Measurements from ENCODE around the gene WDR70.

Gene WDR70

GRCh38 chr5:37704406-37704805 is 325.3 kb downstream of the WDR70 start:
- Histone ChIP-seq H3K9ac (ENCODE audit: low read length in 2 of 2) (no peak overlapping the region), H3K4me3 (ENCODE audit: low read length in 2 of 2) (no peak overlapping the region), H3K36me3 (ENCODE audit: control insufficient read depth in 2 of 2, insufficient read depth in 2 of 2, low read length in 2 of 2) (peaks cover 0 to 3% of the 10 kb centered on the region in 2 donors), H3K4me1 (ENCODE audit: control insufficient read depth, insufficient read depth, low read length) (no peaks in the 10 kb centered on the region), H3K9me3 (ENCODE audit: control insufficient read depth in 2 of 2, low read length in 2 of 2) (no peaks in the 10 kb centered on the region), H3K27ac (ENCODE audit: low read length) (no peak overlapping the region), H3K27me3 (ENCODE audit: control insufficient read depth in 1 of 2, insufficient read depth in 2 of 2, low read length in 2 of 2) (no peaks in the 10 kb centered on the region)

DNA sequence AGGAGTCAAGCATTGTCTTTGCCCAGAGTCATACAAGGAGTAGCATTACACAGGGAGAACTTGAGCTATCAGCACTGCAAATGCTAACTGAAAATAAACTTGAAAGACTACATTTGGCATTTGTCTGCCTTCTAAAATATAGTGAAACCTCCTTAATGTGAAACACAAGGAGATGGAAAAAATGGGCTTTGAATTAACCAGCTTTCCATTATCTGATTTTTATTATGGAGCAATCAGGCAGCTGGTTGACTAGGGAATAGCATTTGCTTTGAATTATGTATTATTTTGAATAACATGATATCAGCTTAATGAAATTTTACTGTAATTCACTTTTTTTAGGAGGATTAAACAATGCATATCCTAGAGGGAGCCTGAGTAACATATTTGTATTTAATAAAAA is 329.9 kb downstream of the WDR70 start:
- H3K27ac ChIP-seq (ENCODE audit: low read length) = no peak overlapping the region
- H3K4me3 ChIP-seq (ENCODE audit: low read length in 2 of 2) = no peak overlapping the region
- no peaks in the 10 kb centered on the region for H3K36me3 ChIP-seq (ENCODE audit: control insufficient read depth in 2 of 2, insufficient read depth in 2 of 2, low read length in 2 of 2)
- no peaks in the 10 kb centered on the region for H3K9me3 ChIP-seq (ENCODE audit: control insufficient read depth in 2 of 2, low read length in 2 of 2)
- H3K9ac ChIP-seq (ENCODE audit: low read length in 2 of 2) = no peak overlapping the region
- H3K4me1 ChIP-seq (ENCODE audit: control insufficient read depth, insufficient read depth, low read length) = no peaks in the 10 kb centered on the region
- no peaks in the 10 kb centered on the region for H3K27me3 ChIP-seq (ENCODE audit: control insufficient read depth in 1 of 2, insufficient read depth in 2 of 2, low read length in 2 of 2)

GRCh38 chr5:37710965-37711364 is 331.8 kb downstream of the WDR70 start:
- Histone ChIP-seq H3K9me3 (ENCODE audit: control insufficient read depth in 2 of 2, low read length in 2 of 2) (no peaks in the 10 kb centered on the region), H3K4me3 (ENCODE audit: low read length in 2 of 2) (no peak overlapping the region), H3K27ac (ENCODE audit: low read length) (no peak overlapping the region), H3K36me3 (ENCODE audit: control insufficient read depth in 2 of 2, insufficient read depth in 2 of 2, low read length in 2 of 2) (no peaks in the 10 kb centered on the region), H3K27me3 (ENCODE audit: control insufficient read depth in 1 of 2, insufficient read depth in 2 of 2, low read length in 2 of 2) (no peaks in the 10 kb centered on the region), H3K4me1 (ENCODE audit: control insufficient read depth, insufficient read depth, low read length) (no peaks in the 10 kb centered on the region), H3K9ac (ENCODE audit: low read length in 2 of 2) (no peak overlapping the region)

DNA sequence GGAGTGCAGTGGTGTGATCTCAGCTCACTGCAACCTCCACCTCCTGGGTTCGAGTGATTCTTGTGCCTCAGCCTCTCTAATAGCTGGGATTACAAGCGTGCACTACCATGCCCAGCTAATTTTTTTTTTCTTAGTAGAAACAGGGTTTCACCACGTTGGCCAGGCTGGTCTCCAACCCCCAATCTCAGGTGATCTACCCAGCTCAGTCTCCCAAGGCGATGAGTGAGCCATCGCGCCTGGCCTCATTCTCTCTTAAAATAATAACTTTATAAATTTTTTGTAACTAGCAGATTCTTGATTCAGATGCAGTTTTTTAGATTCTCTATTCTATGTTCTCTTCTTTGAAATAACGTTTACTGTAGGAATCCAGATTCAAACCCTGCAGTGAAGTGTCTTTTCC is 333.6 kb downstream of the WDR70 start:
- H3K27ac ChIP-seq (ENCODE audit: low read length) = no peak overlapping the region
- H3K4me3 ChIP-seq (ENCODE audit: low read length in 2 of 2) = no peak overlapping the region
- H3K9me3 ChIP-seq (ENCODE audit: control insufficient read depth in 2 of 2, low read length in 2 of 2) = no peaks in the 10 kb centered on the region
- H3K9ac ChIP-seq (ENCODE audit: low read length in 2 of 2) = no peak overlapping the region
- H3K4me1 ChIP-seq (ENCODE audit: control insufficient read depth, insufficient read depth, low read length) = no peaks in the 10 kb centered on the region
- H3K36me3 ChIP-seq (ENCODE audit: control insufficient read depth in 2 of 2, insufficient read depth in 2 of 2, low read length in 2 of 2) = no peaks in the 10 kb centered on the region
- H3K27me3 ChIP-seq (ENCODE audit: control insufficient read depth in 1 of 2, insufficient read depth in 2 of 2, low read length in 2 of 2) = no peaks in the 10 kb centered on the region

DNA sequence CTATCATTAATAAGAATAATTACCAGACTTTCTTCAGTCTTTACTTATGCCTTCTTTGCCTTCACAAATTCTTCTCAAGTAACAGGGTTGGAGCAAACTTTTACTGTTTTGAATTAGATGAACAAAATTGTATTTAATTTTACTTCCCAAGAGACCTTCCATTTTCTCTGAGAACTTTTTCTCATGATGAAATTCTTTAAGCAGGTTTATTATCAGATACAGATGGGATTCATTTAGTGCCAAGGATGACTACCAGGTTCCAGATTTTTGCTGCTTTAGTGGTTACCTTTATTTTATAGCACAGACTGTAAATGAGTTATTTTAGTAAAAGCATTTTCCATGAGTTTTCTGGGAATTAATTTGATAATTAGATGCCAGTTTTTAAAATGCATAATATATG is 335.6 kb downstream of the WDR70 start:
- Histone ChIP-seq H3K9ac (ENCODE audit: low read length in 2 of 2) (no peak overlapping the region), H3K36me3 (ENCODE audit: control insufficient read depth in 2 of 2, insufficient read depth in 2 of 2, low read length in 2 of 2) (no peaks in the 10 kb centered on the region), H3K27me3 (ENCODE audit: control insufficient read depth in 1 of 2, insufficient read depth in 2 of 2, low read length in 2 of 2) (no peaks in the 10 kb centered on the region), H3K27ac (ENCODE audit: low read length) (no peak overlapping the region), H3K4me3 (ENCODE audit: low read length in 2 of 2) (no peak overlapping the region), H3K9me3 (ENCODE audit: control insufficient read depth in 2 of 2, low read length in 2 of 2) (no peaks in the 10 kb centered on the region), H3K4me1 (ENCODE audit: control insufficient read depth, insufficient read depth, low read length) (peaks cover 4% of the 10 kb centered on the region)

GRCh38 chr5:37715361-37715760 is 336.2 kb downstream of the WDR70 start:
- H3K27me3 ChIP-seq (ENCODE audit: control insufficient read depth in 1 of 2, insufficient read depth in 2 of 2, low read length in 2 of 2) = no peaks in the 10 kb centered on the region
- no peak overlapping the region for H3K27ac ChIP-seq (ENCODE audit: low read length)
- H3K4me1 ChIP-seq (ENCODE audit: control insufficient read depth, insufficient read depth, low read length) = peaks cover 4% of the 10 kb centered on the region
- no peaks in the 10 kb centered on the region for H3K36me3 ChIP-seq (ENCODE audit: control insufficient read depth in 2 of 2, insufficient read depth in 2 of 2, low read length in 2 of 2)
- no peak overlapping the region for H3K4me3 ChIP-seq (ENCODE audit: low read length in 2 of 2)
- H3K9me3 ChIP-seq (ENCODE audit: control insufficient read depth in 2 of 2, low read length in 2 of 2) = no peaks in the 10 kb centered on the region
- no peak overlapping the region for H3K9ac ChIP-seq (ENCODE audit: low read length in 2 of 2)

GRCh38 chr5:37715992-37716391 is 336.9 kb downstream of the WDR70 start:
- H3K9ac ChIP-seq (ENCODE audit: low read length in 2 of 2) = no peak overlapping the region
- H3K4me3 ChIP-seq (ENCODE audit: low read length in 2 of 2) = no peak overlapping the region
- H3K4me1 ChIP-seq (ENCODE audit: control insufficient read depth, insufficient read depth, low read length) = peaks cover 4% of the 10 kb centered on the region
- no peaks in the 10 kb centered on the region for H3K9me3 ChIP-seq (ENCODE audit: control insufficient read depth in 2 of 2, low read length in 2 of 2)
- H3K27me3 ChIP-seq (ENCODE audit: control insufficient read depth in 1 of 2, insufficient read depth in 2 of 2, low read length in 2 of 2) = no peaks in the 10 kb centered on the region
- H3K27ac ChIP-seq (ENCODE audit: low read length) = no peak overlapping the region
- no peaks in the 10 kb centered on the region for H3K36me3 ChIP-seq (ENCODE audit: control insufficient read depth in 2 of 2, insufficient read depth in 2 of 2, low read length in 2 of 2)

GRCh38 chr5:37716405-37716804 is 337.3 kb downstream of the WDR70 start:
- peaks cover 4% of the 10 kb centered on the region for H3K4me1 ChIP-seq (ENCODE audit: control insufficient read depth, insufficient read depth, low read length)
- no peaks in the 10 kb centered on the region for H3K9me3 ChIP-seq (ENCODE audit: control insufficient read depth in 2 of 2, low read length in 2 of 2)
- H3K36me3 ChIP-seq (ENCODE audit: control insufficient read depth in 2 of 2, insufficient read depth in 2 of 2, low read length in 2 of 2) = no peaks in the 10 kb centered on the region
- H3K27ac ChIP-seq (ENCODE audit: low read length) = no peak overlapping the region
- no peak overlapping the region for H3K9ac ChIP-seq (ENCODE audit: low read length in 2 of 2)
- H3K27me3 ChIP-seq (ENCODE audit: control insufficient read depth in 1 of 2, insufficient read depth in 2 of 2, low read length in 2 of 2) = no peaks in the 10 kb centered on the region
- H3K4me3 ChIP-seq (ENCODE audit: low read length in 2 of 2) = no peak overlapping the region

- Histone ChIP-seq H3K9ac (ENCODE audit: low read length in 2 of 2) (no peak overlapping the region), H3K27me3 (ENCODE audit: control insufficient read depth in 1 of 2, insufficient read depth in 2 of 2, low read length in 2 of 2) (no peaks in the 10 kb centered on the region), H3K27ac (ENCODE audit: low read length) (no peak overlapping the region), H3K9me3 (ENCODE audit: control insufficient read depth in 2 of 2, low read length in 2 of 2) (no peaks in the 10 kb centered on the region), H3K36me3 (ENCODE audit: control insufficient read depth in 2 of 2, insufficient read depth in 2 of 2, low read length in 2 of 2) (no peaks in the 10 kb centered on the region), H3K4me3 (ENCODE audit: low read length in 2 of 2) (no peak overlapping the region), H3K4me1 (ENCODE audit: control insufficient read depth, insufficient read depth, low read length) (peaks cover 4% of the 10 kb centered on the region)
These were observed 338.1 kb downstream of the WDR70 start for GRCh38 chr5:37717276-37717612.

DNA sequence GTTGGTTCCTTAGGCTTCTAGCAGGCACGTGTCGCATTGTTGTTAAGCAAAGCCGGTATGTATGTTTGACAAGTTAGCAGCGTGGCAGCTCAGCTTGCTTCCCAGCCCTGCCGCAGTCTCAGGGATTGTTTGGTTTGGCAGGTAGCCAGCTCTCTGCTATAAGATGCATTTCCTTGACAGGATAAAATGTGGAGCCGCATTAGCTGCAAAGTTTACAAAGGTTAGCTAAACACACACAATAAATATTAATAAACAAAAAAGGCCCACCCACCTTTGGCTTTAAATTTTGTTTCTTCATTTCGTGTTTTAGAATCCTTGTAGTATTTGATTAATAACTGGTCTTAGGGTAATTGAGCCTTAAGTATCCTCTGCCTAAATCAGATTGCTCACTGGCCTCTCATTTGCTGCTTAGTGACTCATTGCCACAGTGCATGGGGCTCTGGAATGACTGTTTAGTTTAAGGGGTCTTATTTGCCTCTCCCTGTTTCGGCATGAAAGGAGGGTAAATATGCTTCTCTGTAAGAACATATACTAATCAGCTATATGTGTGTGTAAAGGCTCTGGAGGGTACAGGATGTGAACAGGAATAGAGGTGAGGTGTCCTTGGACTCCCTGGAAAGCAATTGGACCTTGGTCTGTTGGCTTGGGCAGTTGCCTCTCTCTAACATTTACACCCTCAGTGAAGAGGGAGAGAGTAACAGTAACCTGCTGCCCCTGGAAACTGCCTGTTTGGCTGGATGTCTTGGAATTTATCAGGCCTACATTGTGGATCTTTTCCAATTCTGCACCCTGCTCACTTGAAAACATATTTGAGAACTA is 338.7 kb downstream of the WDR70 start:
- Histone ChIP-seq H3K27me3 (ENCODE audit: control insufficient read depth in 1 of 2, insufficient read depth in 2 of 2, low read length in 2 of 2) (no peaks in the 10 kb centered on the region), H3K27ac (ENCODE audit: low read length) (peak overlapping the region; percentile 7), H3K4me1 (ENCODE audit: control insufficient read depth, insufficient read depth, low read length) (peaks cover 4% of the 10 kb centered on the region), H3K9ac (ENCODE audit: low read length in 2 of 2) (no peak overlapping the region), H3K9me3 (ENCODE audit: control insufficient read depth in 2 of 2, low read length in 2 of 2) (no peaks in the 10 kb centered on the region), H3K4me3 (ENCODE audit: low read length in 2 of 2) (no peak overlapping the region), H3K36me3 (ENCODE audit: control insufficient read depth in 2 of 2, insufficient read depth in 2 of 2, low read length in 2 of 2) (peaks cover 0 to 2% of the 10 kb centered on the region in 2 donors)

- peaks cover 0 to 6% of the 10 kb centered on the region in 2 donors for H3K36me3 ChIP-seq (ENCODE audit: control insufficient read depth in 2 of 2, insufficient read depth in 2 of 2, low read length in 2 of 2)
- H3K9ac ChIP-seq (ENCODE audit: low read length in 2 of 2) = no peak overlapping the region
- H3K9me3 ChIP-seq (ENCODE audit: control insufficient read depth in 2 of 2, low read length in 2 of 2) = no peaks in the 10 kb centered on the region
- H3K4me1 ChIP-seq (ENCODE audit: control insufficient read depth, insufficient read depth, low read length) = peaks cover 4% of the 10 kb centered on the region
- no peak overlapping the region for H3K4me3 ChIP-seq (ENCODE audit: low read length in 2 of 2)
- no peak overlapping the region for H3K27ac ChIP-seq (ENCODE audit: low read length)
- no peaks in the 10 kb centered on the region for H3K27me3 ChIP-seq (ENCODE audit: control insufficient read depth in 1 of 2, insufficient read depth in 2 of 2, low read length in 2 of 2)
These were observed 341.4 kb downstream of the WDR70 start for GRCh38 chr5:37720550-37720952.
